Retinal pigment epithelial cell (primary cell): ENCODE measurements around the gene COL24A1.

Experiments used
- DNase-seq: peaks from one replicate; pipeline ENCODE4 v3.0.0-alpha.2; 2010; ENCODE audit warnings: low read depth
- H3K4me3 ChIP-seq: 2 replicates; pipeline ENCODE4 v1.5.1; 2011; ENCODE audit warnings: mild to moderate bottlenecking, low read length, control low read depth, moderate library complexity
- TF ChIP-seq, protein P1 (sequence below): conservative IDR thresholded peaks from 2 replicates; pipeline ENCODE4 v1.5.1; 2011; ENCODE audit warnings: low read depth, low read length, control low read depth, inconsistent platforms

Gene COL24A1

GRCh38 chr1:85938829-85939228, 217.7 kb downstream of the COL24A1 start:
- DNase-seq: no peak
- TF ChIP-seq, protein P1, sequence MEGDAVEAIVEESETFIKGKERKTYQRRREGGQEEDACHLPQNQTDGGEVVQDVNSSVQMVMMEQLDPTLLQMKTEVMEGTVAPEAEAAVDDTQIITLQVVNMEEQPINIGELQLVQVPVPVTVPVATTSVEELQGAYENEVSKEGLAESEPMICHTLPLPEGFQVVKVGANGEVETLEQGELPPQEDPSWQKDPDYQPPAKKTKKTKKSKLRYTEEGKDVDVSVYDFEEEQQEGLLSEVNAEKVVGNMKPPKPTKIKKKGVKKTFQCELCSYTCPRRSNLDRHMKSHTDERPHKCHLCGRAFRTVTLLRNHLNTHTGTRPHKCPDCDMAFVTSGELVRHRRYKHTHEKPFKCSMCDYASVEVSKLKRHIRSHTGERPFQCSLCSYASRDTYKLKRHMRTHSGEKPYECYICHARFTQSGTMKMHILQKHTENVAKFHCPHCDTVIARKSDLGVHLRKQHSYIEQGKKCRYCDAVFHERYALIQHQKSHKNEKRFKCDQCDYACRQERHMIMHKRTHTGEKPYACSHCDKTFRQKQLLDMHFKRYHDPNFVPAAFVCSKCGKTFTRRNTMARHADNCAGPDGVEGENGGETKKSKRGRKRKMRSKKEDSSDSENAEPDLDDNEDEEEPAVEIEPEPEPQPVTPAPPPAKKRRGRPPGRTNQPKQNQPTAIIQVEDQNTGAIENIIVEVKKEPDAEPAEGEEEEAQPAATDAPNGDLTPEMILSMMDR: no peak
- H3K4me3 ChIP-seq: no peak overlapping the region

DNA sequence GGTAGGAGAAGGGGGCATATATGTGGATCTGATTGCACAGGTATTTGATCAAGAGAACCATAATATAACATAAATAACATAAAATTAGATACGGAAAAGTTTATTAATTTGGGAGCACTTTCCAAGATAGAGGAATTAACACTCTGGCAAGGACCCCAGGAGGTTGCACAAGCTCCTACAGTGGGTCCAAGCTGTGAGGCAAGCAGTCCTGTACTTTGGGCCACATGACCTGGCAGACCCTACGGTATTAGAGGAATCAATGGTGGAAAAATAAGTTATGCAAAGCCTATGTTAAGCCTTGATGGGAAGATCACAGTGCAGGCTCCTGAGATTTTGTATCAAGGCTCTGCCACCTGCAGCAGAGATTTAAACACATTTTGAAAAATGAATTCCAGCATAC, 220.1 kb downstream of the COL24A1 start:
- H3K4me3 ChIP-seq: no peak overlapping the region
- TF ChIP-seq, protein P1: no peak
- no peak for DNase-seq

DNA sequence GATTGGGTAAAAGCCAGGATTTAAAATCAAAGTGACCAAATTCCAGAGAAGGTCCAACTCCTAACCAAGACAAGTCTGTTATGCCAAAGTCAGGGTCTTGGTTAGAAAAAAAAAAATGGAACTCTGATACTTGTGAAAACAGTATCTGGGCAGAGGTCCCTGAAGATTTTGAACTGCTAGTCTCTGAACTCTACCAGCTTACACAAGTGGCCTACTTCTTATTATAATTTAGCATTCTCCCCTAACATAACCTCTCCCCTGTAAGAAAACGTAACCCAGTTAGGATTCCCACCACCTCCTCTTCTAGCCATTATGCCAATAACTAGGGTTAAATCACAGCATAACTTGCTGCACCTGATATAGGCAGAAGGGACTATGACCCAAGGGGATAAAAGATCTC, 220.5 kb downstream of the COL24A1 start:
- no peak overlapping the region for H3K4me3 ChIP-seq
- TF ChIP-seq, protein P1: no peak
- no peak for DNase-seq

- TF ChIP-seq, protein P1: no peak
- H3K4me3 ChIP-seq: no peak overlapping the region
- no peak for DNase-seq
Measured at GRCh38 chr1:85935234-85935633, 221.3 kb downstream of the COL24A1 start.

- DNase-seq: no peak
- TF ChIP-seq, protein P1: no peak
- no peak overlapping the region for H3K4me3 ChIP-seq
Measured at GRCh38 chr1:85934516-85934915, 222.1 kb downstream of the COL24A1 start.

- DNase-seq: no peak
- no peak overlapping the region for H3K4me3 ChIP-seq
- TF ChIP-seq, protein P1: no peak
Measured at GRCh38 chr1:85933961-85934360, 222.6 kb downstream of the COL24A1 start.

DNA sequence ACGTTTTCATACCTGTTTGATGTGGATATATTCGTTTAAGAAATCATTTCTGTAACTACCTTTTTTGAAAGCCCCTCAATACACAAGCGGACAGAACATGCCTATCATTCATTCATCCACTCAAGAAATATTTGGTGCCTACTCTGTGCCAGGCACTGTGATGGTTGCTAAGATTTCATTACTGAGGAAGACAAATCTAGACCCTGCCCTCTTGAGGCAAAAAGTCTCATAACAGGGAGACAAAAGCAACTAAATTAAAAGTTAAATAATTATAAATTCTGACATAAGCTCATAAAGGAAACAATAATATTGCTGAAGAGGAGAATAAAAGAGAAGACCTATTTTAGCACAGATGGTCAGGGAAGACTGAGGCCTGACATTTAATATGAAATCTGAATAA, 244.8 kb downstream of the COL24A1 start:
- DNase-seq: no peak
- TF ChIP-seq, protein P1: peak; percentile 47
- no peak overlapping the region for H3K4me3 ChIP-seq
